Psoas muscle (tissue), 8 donors: Measurements from ENCODE around the gene TBC1D7. TPM values are rescaled to one million over a fixed set of nuclear protein-coding genes. Genes with fewer than 3 reads are reported as not detected.

Experiments used
- ATAC-seq, 4 donors: fragments of 200-7000 bp; cut with Tn5 transposase; one replicate each; pipeline ENCODE4 v1.9.1; 2020; ENCODE audit warnings: moderate library complexity in 3 of 4, mild to moderate bottlenecking in 2 of 4
- DNase-seq, 2 donors: peaks; one replicate each; pipeline ENCODE4 v3.0.0-alpha.2; 2020
- H3K27ac ChIP-seq: fragments of 200-600 bp; one replicate; pipeline ENCODE4 v1.8.0; 2022
- H3K27me3 ChIP-seq, 3 donors: fragments of 200-600 bp in 1 of 3; one replicate each; pipeline versions ENCODE4 v1.6.1 to v1.8.0; 2013 to 2022; ENCODE audit warnings: low read length in 2 of 3, mild to moderate bottlenecking in 2 of 3, moderate library complexity in 1 of 3; ENCODE audit not compliant: insufficient read depth in 3 of 3
- H3K36me3 ChIP-seq, 2 donors: fragments of 200-600 bp in 1 of 2; one replicate each; pipeline versions ENCODE4 v1.6.1 to v1.8.0; 2013 to 2022; ENCODE audit warnings: low read depth in 1 of 2, mild to moderate bottlenecking in 1 of 2, moderate library complexity in 1 of 2; ENCODE audit not compliant: insufficient read depth in 1 of 2
- H3K4me1 ChIP-seq: fragments of 200-600 bp; one replicate; pipeline ENCODE4 v1.8.0; 2022
- H3K4me3 ChIP-seq: fragments of 200-600 bp; one replicate; pipeline ENCODE4 v1.8.0; 2022; ENCODE audit warnings: mild to moderate bottlenecking
- H3K9me3 ChIP-seq: fragments of 200-600 bp; one replicate; pipeline ENCODE4 v1.8.0; 2022
- CTCF ChIP-seq: fragments of 200-600 bp; IDR thresholded peaks from one replicate; pipeline ENCODE4 v1.8.0; 2022; ENCODE audit warnings: antibody characterized with exemption
- WGBS, 3 donors: extraction: QIAGEN DNeasy Blood & Tissue Kit; methylation state at CpG; one replicate each; pipeline versions ENCODE4 v1.1.6 to v1.1.7; 2013; 5-methylcytosine and 5-hydroxymethylcytosine counted together
- intact Hi-C, 2 donors: fragments of 100-400 bp; cut with DNase I; formaldehyde crosslinking; loops; one replicate each; pipeline versions ENCODE4 v1.11.0 to v1.14.2; 2022
- polyA plus RNA-seq, 3 donors: library from polyadenylated mRNA; stranded (reverse); fragments of 200-250 nt; gene quantifications; one replicate each; pipeline ENCODE4 v1.2.3, GENCODE V29; 2013
- total RNA-seq, 4 donors: library from RNA; stranded (reverse); fragmentation: NEBNext Ultra II Directional in 2 of 4; extraction: Animal tissue kit (Norgen Biotek cat#: 25700) in 2 of 4; gene quantifications; one replicate each; pipeline versions ENCODE4 v1.2.1 to v1.2.4, GENCODE V29; 2021 to 2023
- donor health status: healthy with polysubstance abuse.
- donor health status: DM: no; HTN: no; CAD: no; lungs with moderate emphysema.
- donor health status: Bipolar disorder and iron deficiency.
- donor health status: healthy.
- donor health status: DM: yes; HTN: yes; CAD: no.
- donor health status: DM: no; HTN: no; CAD: no.
- donor health status: DM: no; HTN: no; CAD: no.
- donor health status: DM: yes; HTN: yes; CAD: no.

Gene TBC1D7
- total and polyA plus RNA-seq, 7 donors: 9.4 to 19.4 (median 12.0) TPM

DNA sequence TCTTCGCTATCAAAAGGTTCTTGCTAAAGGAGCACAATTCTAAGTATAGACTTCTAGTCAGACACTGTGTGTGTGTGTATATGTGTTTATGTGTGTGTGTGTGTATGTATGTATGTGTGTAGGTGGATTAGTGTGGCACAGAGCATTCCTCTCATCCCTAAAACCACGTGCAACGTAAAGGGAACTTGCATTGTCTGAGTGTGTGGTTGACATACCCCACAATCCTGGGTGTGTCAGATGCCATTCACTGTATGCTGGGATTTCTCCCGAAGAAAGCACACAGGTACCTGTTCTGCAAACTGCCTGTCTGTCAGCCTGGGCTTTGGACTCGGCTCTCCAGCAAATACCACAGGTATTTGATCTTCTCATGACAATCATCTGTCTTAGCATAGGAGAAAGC, 42.3 kb upstream of the TBC1D7 start:
- no peak for DNase-seq
- Histone ChIP-seq H3K36me3 (no peaks in the 10 kb centered on the region), H3K27ac (no peak overlapping the region), H3K4me3 (no peak overlapping the region), H3K4me1 (peaks cover 12% of the 10 kb centered on the region), H3K27me3 (no peaks in the 10 kb centered on the region), H3K9me3 (no peaks in the 10 kb centered on the region)
- 91 to 95% (median 95%) methylated on average over 5 of the region's 5 CpGs for WGBS, 3 donors
- no peak for TF ChIP-seq CTCF
- no peak for ATAC-seq
- intact Hi-C loops: no loop called here

DNA sequence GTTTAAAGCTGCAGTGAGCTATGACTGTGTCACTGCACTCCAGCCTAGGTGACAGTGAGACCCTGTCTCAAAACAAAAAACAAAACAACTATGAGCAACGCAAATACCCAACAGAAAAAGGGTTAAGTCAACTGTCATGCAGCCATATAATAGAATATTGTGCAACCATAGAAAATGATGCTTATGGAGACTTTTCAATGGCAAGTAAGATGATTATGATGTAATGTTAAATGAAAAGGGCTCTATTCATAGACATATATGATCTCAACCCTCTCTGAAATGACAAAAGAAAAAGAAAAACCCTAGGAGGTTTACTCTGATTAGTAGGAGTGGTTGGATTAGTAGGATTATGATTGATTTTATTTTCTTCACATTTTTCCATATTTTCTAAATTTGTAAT, 41.3 kb upstream of the TBC1D7 start:
- no peaks in the 10 kb centered on the region for H3K27me3 ChIP-seq
- no peak overlapping the region for H3K4me3 ChIP-seq
- H3K27ac ChIP-seq: no peak overlapping the region
- 0 to 91% (median 0%) methylated on average over 1 of the region's 1 CpG for WGBS, 3 donors
- ATAC-seq (no peak), DNase-seq (no peak)
- peaks cover 12% of the 10 kb centered on the region for H3K4me1 ChIP-seq
- TF ChIP-seq CTCF: no peak
- H3K9me3 ChIP-seq: no peaks in the 10 kb centered on the region
- H3K36me3 ChIP-seq: peaks cover 0 to 10% of the 10 kb centered on the region in 2 donors
- intact Hi-C loops: no loop called here

GRCh38 chr6:13368731-13369115, 40.4 kb upstream of the TBC1D7 start:
- Histone ChIP-seq H3K27ac (no peak overlapping the region), H3K9me3 (no peaks in the 10 kb centered on the region), H3K4me1 (peaks cover 12% of the 10 kb centered on the region), H3K4me3 (no peak overlapping the region), H3K27me3 (no peaks in the 10 kb centered on the region), H3K36me3 (peaks cover 0 to 14% of the 10 kb centered on the region in 2 donors)
- ATAC-seq: no peak
- no peak for TF ChIP-seq CTCF
- intact Hi-C loops: no loop called here
- DNase-seq: no peak

GRCh38 chr6:13368079-13368730, 39.9 kb upstream of the TBC1D7 start:
- Histone ChIP-seq H3K4me3 (no peak overlapping the region), H3K27ac (no peak overlapping the region), H3K36me3 (peaks cover 0 to 14% of the 10 kb centered on the region in 2 donors), H3K9me3 (no peaks in the 10 kb centered on the region), H3K27me3 (no peaks in the 10 kb centered on the region), H3K4me1 (peaks cover 12% of the 10 kb centered on the region)
- WGBS, 3 donors: 46 to 69% (median 50%) methylated on average over 7 of the region's 7 CpGs
- intact Hi-C loops: no loop called here
- TF ChIP-seq CTCF: no peak
- peak in 2 of 4 donors; percentile 21 to 44 for ATAC-seq
- no peak for DNase-seq

DNA sequence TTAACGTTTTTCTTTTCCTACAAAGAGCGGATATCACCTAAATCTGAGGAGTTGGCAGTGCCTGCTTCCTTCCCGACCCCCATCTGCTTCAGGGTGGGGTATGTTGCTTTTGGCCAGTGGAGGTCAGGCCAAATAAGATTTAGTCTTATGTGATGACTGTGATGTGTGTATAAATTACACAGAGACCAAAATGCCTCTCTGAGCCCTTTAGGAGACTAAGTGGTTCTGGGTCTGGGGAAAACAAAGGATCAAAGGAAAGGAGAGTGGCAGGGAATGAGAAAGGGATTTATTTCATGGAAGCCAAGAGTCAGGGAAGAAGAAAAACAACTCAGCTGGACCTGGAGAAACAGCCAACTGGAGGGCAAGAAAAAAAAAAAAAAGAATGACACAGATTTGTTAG, 39.1 kb upstream of the TBC1D7 start:
- intact Hi-C loops: no loop called here
- Histone ChIP-seq H3K27me3 (no peaks in the 10 kb centered on the region), H3K27ac (no peak overlapping the region), H3K36me3 (peaks cover 0 to 14% of the 10 kb centered on the region in 2 donors), H3K9me3 (no peaks in the 10 kb centered on the region), H3K4me1 (peaks cover 12% of the 10 kb centered on the region), H3K4me3 (no peak overlapping the region)
- no peak for TF ChIP-seq CTCF
- WGBS, 3 donors: 51 to 58% (median 55%) methylated on average over 3 of the region's 3 CpGs
- no peak for ATAC-seq
- no peak for DNase-seq
